HUES48 (cell line): ENCODE results near the gene F10.

ENCODE experiments used
- H3K27ac ChIP-seq: one replicate; pipeline ENCODE4 v1.7.0; 2013; ENCODE audit warnings: low read depth, low read length, inconsistent platforms
- H3K27me3 ChIP-seq: 2 replicates; pipeline ENCODE4 v1.6.1; 2013; ENCODE audit warnings: mild to moderate bottlenecking, low read length; ENCODE audit not compliant: control insufficient read depth, insufficient read depth
- H3K36me3 ChIP-seq: 2 replicates; pipeline ENCODE4 v1.6.1; 2013; ENCODE audit warnings: low read length; ENCODE audit not compliant: control insufficient read depth, insufficient read depth
- H3K4me1 ChIP-seq: 2 replicates; pipeline ENCODE4 v1.6.1; 2013; ENCODE audit warnings: mild to moderate bottlenecking, low read length; ENCODE audit not compliant: control insufficient read depth, insufficient read depth
- H3K4me3 ChIP-seq: 2 replicates; pipeline ENCODE4 v1.5.1; 2013; ENCODE audit warnings: mild to moderate bottlenecking, low read depth, low read length
- H3K9ac ChIP-seq: 2 replicates; pipeline ENCODE4 v1.6.1; 2013; ENCODE audit warnings: mild to moderate bottlenecking, low read depth, low read length, moderate library complexity
- H3K9me3 ChIP-seq: 2 replicates; pipeline ENCODE4 v1.6.1; 2013; ENCODE audit warnings: low read length; ENCODE audit not compliant: control insufficient read depth, insufficient read depth

Gene F10

DNA sequence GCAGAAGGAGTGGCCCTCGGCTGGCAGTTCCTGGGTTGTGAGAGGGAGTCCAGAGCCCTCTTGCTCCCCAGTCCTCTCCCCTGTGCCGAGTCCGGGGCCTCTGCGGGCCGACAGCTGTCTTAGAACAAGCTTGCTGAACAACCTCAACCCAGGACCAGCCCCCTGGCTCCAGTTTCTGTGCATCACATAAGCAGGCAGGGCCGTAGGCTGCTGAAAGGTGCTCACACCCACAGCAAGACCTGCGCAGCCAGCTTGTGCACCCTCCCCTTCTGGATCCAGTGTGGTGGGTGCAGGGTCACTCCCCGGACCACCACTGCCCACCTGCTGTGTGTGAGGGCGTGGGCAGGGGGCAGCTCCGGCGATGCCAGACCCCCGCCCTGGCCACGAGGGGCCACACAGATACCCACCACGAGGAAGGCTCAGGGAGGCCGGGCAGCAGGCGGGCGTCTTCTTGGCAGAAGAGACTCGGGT is 42.2 kb upstream of the F10 start:
- Histone ChIP-seq H3K9me3 (no peaks in the 10 kb centered on the region), H3K4me1 (no peaks in the 10 kb centered on the region), H3K9ac (no peak overlapping the region), H3K4me3 (no peak overlapping the region), H3K27me3 (no peaks in the 10 kb centered on the region), H3K27ac (no peak overlapping the region), H3K36me3 (no peaks in the 10 kb centered on the region; the same call in 1 of the 2 replicates)

DNA sequence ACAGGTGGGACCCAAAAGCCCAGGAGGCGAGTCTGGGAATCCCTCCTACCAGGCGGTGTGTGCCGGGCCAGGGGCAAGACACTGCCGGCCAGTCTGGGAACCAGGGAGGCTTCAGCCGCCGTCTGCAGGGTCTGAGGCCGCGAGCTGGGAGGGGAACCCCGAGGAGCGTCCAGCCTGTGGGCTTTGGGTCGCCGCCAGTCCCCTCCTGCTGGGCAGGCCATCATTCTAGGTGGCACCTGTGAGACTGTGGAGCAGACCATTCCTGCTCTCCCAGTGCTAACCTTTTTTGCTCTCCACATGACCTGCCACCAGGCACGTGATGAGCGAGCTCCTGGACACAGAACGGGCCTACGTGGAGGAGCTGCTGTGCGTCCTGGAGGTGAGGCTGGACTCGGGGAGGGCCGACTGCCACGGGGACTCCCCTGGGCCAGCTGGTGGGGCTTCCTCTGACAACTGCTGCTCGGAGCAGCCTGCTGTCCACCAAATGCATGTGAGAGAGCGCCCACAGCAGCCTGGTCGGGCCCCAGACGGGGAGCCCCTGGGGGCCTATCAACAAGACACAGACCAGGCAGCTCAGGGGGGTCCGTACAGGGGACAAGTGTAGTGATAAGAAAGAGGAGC is 41.6 kb upstream of the F10 start:
- H3K27ac ChIP-seq, result no peak overlapping the region
- no peaks in the 10 kb centered on the region for H3K9me3 ChIP-seq
- H3K4me1 ChIP-seq, result no peaks in the 10 kb centered on the region
- no peak overlapping the region for H3K9ac ChIP-seq
- no peaks in the 10 kb centered on the region for H3K27me3 ChIP-seq
- H3K4me3 ChIP-seq, result no peak overlapping the region
- no peaks in the 10 kb centered on the region; the same call in 1 of the 2 replicates for H3K36me3 ChIP-seq

GRCh38 chr13:113082198-113083021 is 40.2 kb upstream of the F10 start:
- Histone ChIP-seq H3K4me1 (no peaks in the 10 kb centered on the region), H3K9me3 (no peaks in the 10 kb centered on the region), H3K27me3 (no peaks in the 10 kb centered on the region), H3K27ac (no peak overlapping the region), H3K4me3 (no peak overlapping the region), H3K36me3 (peaks cover 4% of the 10 kb centered on the region; the same call in 1 of the 2 replicates), H3K9ac (no peak overlapping the region)

DNA sequence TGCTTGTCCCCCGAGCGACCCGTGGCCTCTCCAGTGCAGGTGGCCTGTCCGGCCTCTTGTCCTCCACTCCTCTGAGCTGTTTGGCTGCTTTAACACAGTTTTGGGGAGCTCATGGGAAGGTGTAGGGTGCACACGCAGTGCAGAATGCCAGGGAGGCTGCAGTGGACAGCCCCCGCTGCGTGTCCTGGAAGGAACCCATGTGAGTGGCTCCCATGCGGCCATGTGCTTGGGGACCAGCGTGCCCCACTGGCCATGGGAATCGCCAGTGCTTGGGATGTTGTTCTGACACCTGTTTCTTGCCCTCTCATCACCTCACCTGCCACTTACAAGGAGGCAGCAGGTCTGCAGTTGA is 39.6 kb upstream of the F10 start:
- Histone ChIP-seq H3K9ac (no peak overlapping the region), H3K27ac (no peak overlapping the region), H3K4me3 (no peak overlapping the region), H3K9me3 (no peaks in the 10 kb centered on the region), H3K4me1 (no peaks in the 10 kb centered on the region), H3K27me3 (no peaks in the 10 kb centered on the region), H3K36me3 (peaks cover 10% of the 10 kb centered on the region; the same call in 1 of the 2 replicates)

DNA sequence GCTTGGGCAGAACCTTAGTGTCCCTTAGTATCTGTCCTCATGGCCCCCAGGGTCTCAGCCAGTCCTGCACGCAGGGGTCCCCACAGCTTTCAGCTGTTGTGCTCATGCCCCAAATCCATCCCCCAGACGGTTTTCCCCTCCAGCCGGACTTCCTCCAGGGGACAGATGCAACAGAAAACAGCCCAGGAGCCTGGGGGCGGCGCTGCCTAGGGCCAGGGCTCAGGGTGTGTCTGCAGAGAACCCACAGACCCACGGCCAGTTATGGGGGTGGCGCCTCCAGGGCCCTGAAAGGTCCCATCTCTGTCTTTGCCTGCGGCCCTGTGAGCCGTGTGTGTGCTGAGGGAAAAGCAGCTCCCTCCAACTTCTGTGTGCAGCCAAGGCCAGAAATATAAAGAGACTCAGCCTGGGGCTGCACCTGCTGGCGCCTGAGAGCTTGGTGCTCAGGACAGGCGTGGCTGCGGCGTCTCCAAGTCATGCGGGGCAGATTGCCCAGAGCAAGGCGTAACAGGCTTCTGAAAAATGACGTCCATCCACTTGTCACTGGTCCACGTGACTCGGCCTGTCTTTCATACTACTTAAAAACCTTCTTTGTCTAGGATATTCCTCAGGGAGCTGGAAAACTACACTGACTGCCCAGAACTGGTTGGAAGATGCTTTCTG is 39.1 kb upstream of the F10 start:
- Histone ChIP-seq H3K9ac (no peak overlapping the region), H3K4me1 (no peaks in the 10 kb centered on the region), H3K9me3 (no peaks in the 10 kb centered on the region), H3K36me3 (peaks cover 12% of the 10 kb centered on the region), H3K27ac (no peak overlapping the region), H3K4me3 (no peak overlapping the region), H3K27me3 (no peaks in the 10 kb centered on the region)

- H3K36me3 ChIP-seq, result peaks cover 12% of the 10 kb centered on the region
- H3K27me3 ChIP-seq, result no peaks in the 10 kb centered on the region
- H3K4me1 ChIP-seq, result no peaks in the 10 kb centered on the region
- H3K9ac ChIP-seq, result no peak overlapping the region
- no peak overlapping the region for H3K27ac ChIP-seq
- no peaks in the 10 kb centered on the region for H3K9me3 ChIP-seq
- H3K4me3 ChIP-seq, result no peak overlapping the region
These were observed 38.3 kb upstream of the F10 start for GRCh38 chr13:113084094-113084942.

DNA sequence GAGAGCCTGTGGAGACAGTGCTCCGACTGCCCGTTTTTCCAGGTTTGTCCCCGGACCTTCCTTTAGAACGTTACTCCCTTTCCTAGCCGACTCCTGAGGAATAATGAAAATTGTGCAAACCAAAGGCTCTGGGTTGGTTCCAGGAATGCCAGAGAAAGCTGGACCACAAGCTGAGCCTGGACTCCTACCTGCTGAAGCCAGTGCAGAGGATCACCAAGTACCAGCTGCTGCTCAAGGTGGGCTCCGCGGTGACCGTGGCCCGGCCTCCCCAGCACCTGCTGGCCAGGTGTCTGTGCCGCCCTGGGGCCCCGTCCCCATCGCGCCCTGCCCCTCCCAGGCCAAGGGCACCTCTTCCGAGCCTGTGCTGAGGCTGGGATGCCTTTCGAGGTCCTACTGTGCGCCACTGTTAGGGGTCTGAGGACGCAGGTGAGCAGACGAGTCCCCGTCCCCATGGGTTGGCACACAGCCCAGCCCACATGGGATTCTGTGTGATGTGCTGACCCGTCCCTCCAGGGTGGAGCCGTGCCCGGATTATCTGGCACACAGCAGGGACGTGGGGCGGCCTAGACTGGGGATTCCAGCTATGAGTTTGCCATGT is 37.6 kb upstream of the F10 start:
- Histone ChIP-seq H3K27ac (no peak overlapping the region), H3K4me1 (peaks cover 4% of the 10 kb centered on the region), H3K27me3 (no peaks in the 10 kb centered on the region), H3K9ac (no peak overlapping the region), H3K4me3 (no peak overlapping the region), H3K9me3 (no peaks in the 10 kb centered on the region), H3K36me3 (peaks cover 12% of the 10 kb centered on the region)

GRCh38 chr13:113086031-113086750 is 36.4 kb upstream of the F10 start:
- H3K36me3 ChIP-seq, result peaks cover 12% of the 10 kb centered on the region
- no peak overlapping the region for H3K4me3 ChIP-seq
- no peaks in the 10 kb centered on the region for H3K27me3 ChIP-seq
- H3K9ac ChIP-seq, result no peak overlapping the region
- H3K9me3 ChIP-seq, result no peaks in the 10 kb centered on the region
- peaks cover 9% of the 10 kb centered on the region for H3K4me1 ChIP-seq
- H3K27ac ChIP-seq, result no peak overlapping the region

DNA sequence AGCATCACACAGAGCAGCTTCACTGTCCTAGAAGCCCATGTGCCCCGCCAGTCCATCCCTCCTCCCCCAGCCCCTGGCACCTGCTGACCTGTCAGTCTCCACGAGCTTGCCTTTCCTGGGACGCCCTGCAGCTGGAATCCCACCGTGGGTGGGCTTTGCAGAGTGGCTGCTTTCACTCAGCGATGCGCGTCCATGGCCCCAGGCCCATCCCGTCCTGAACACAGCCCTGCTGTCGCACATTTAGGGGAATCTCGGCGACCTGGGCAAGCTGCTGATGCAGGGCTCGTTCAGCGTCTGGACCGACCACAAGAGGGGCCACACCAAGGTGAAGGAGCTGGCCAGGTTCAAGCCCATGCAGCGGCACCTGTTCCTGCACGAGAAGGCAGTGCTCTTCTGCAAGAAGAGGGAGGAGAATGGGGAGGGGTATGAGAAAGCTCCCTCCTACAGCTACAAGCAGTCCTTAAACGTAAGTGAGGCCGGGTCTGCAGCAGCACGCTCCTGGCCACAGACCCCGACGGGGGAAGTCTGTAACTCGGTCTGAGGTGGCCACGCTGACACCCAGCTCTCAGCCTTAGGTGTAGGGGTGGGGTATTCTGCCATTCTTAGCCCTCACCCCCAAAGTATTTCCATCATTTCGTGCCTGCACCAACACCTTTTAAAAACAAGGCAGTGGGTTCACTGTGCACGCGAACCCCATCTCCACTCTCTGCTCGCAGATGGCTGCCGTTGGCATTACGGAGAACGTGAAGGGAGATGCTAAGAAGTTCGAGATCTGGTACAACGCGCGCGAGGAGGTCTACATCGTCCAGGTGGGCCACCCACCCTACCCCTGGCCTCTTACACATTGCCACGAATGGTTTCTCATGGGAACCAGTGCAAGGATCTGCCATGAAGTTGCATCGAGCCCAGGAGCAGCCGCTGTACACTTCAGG is 35.3 kb upstream of the F10 start:
- H3K9me3 ChIP-seq, result no peaks in the 10 kb centered on the region
- no peaks in the 10 kb centered on the region for H3K27me3 ChIP-seq
- peaks cover 9% of the 10 kb centered on the region for H3K4me1 ChIP-seq
- H3K9ac ChIP-seq, result no peak overlapping the region
- no peak overlapping the region for H3K27ac ChIP-seq
- peaks cover 12% of the 10 kb centered on the region for H3K36me3 ChIP-seq
- no peak overlapping the region for H3K4me3 ChIP-seq
